WTC11 (cell line): Measurements from ENCODE around the gene OSBPL10. TPM values are rescaled to one million over a fixed set of nuclear protein-coding genes. Genes with fewer than 3 reads are reported as not detected.
A peak's percentile ranks its signal among the peaks of the same experiment; 100 is the strongest.

Experiments
- ATAC-seq: fragments of 200-7000 bp; cut with Tn5 transposase; 2 replicates; pipeline ENCODE4 v1.10.0; 2021; ENCODE audit warnings: mild to moderate bottlenecking, moderate library complexity
- CTCF ChIA-PET: fragments of 300-600 bp; sonication (Branson Sonifier 250); formaldehyde crosslinking; loops from one replicate; lab custom pipeline; 2021; ENCODE audit warnings: antibody characterized with exemption; lab: Charles Lee
- POLR2A ChIA-PET: fragments of 350-600 bp; sonication (Branson Sonifier 250); formaldehyde crosslinking; loops from one replicate; lab custom pipeline; 2021; ENCODE audit warnings: antibody characterized with exemption; lab: Charles Lee
- DNase-seq: peaks from one replicate; pipeline ENCODE4 v3.0.0; 2021; ENCODE audit warnings: low spot score
- H3K27ac Mint-ChIP-seq: 2 replicates; pipeline ENCODE4 v1.8.0; 2021; ENCODE audit warnings: mixed read lengths
- H3K27me3 Mint-ChIP-seq: 2 replicates; pipeline ENCODE4 v1.8.0; 2021; ENCODE audit warnings: low read depth, mild to moderate bottlenecking, moderate library complexity, mixed read lengths
- H3K36me3 Mint-ChIP-seq: 2 replicates; pipeline ENCODE4 v1.8.0; 2021; ENCODE audit warnings: mixed read lengths
- H3K4me1 Mint-ChIP-seq: 2 replicates; pipeline ENCODE4 v1.8.0; 2022; ENCODE audit warnings: mixed read lengths
- H3K4me3 Mint-ChIP-seq: 2 replicates; pipeline ENCODE4 v1.8.0; 2021; ENCODE audit warnings: mild to moderate bottlenecking, moderate library complexity, mixed read lengths
- H3K9me3 Mint-ChIP-seq: 2 replicates; pipeline ENCODE4 v1.8.0; 2021; ENCODE audit warnings: mixed read lengths
- ELF4 ChIP-seq: sonication (generic); formaldehyde crosslinking; IDR thresholded peaks from 2 replicates; pipeline ENCODE4 v1.8.1; 2022; ENCODE audit warnings: low read depth, mild to moderate bottlenecking, moderate library complexity, missing genetic modification reagents
- ERG ChIP-seq: fragments of 250-450 bp; sonication (Bioruptor Pico); IDR thresholded peaks from 2 replicates; pipeline ENCODE4 v1.8.0; 2021; ENCODE audit warnings: mild to moderate bottlenecking
- ESRRA ChIP-seq: sonication (generic); formaldehyde crosslinking; IDR thresholded peaks from 2 replicates; pipeline ENCODE4 v1.8.1; 2022; ENCODE audit warnings: mild to moderate bottlenecking, missing genetic modification reagents, borderline replicate concordance
- FOXP4 ChIP-seq: sonication (generic); formaldehyde crosslinking; IDR thresholded peaks from 2 replicates; pipeline ENCODE4 v1.8.0; 2022; ENCODE audit warnings: mild to moderate bottlenecking, missing genetic modification reagents
- HMGA2 ChIP-seq: fragments of 250-450 bp; sonication (Bioruptor Pico); IDR thresholded peaks from 2 replicates; pipeline ENCODE4 v1.4.0; 2021; ENCODE audit warnings: mild to moderate bottlenecking, moderate library complexity
- IRF2 ChIP-seq: sonication (generic); formaldehyde crosslinking; IDR thresholded peaks from 2 replicates; pipeline ENCODE4 v1.8.0; 2022; ENCODE audit warnings: low read depth, missing genetic modification reagents, borderline replicate concordance
- JAZF1 ChIP-seq: fragments of 250-450 bp; sonication (Bioruptor Pico); IDR thresholded peaks from 2 replicates; pipeline ENCODE4 v1.9.0; 2021; ENCODE audit warnings: moderate library complexity, mild to moderate bottlenecking, inconsistent platforms
- JUN ChIP-seq: sonication (generic); formaldehyde crosslinking; IDR thresholded peaks from 2 replicates; pipeline ENCODE4 v1.8.0; 2023; ENCODE audit warnings: mild to moderate bottlenecking, missing genetic modification reagents
- MXD4 ChIP-seq: fragments of 250-450 bp; sonication (Bioruptor Pico); IDR thresholded peaks from 2 replicates; pipeline ENCODE4 v1.8.0; 2021; ENCODE audit warnings: mild to moderate bottlenecking, moderate library complexity, borderline replicate concordance
- MYBL2 ChIP-seq: sonication (generic); formaldehyde crosslinking; IDR thresholded peaks from 2 replicates; pipeline ENCODE4 v1.8.1; 2023; ENCODE audit warnings: mild to moderate bottlenecking, moderate library complexity, missing genetic modification reagents
- NFATC4 ChIP-seq: fragments of 250-450 bp; sonication (Bioruptor Pico); IDR thresholded peaks from 2 replicates; pipeline ENCODE4 v1.9.0; 2021; ENCODE audit warnings: mild to moderate bottlenecking
- NR1H2 ChIP-seq: sonication (generic); formaldehyde crosslinking; IDR thresholded peaks from 2 replicates; pipeline ENCODE4 v1.9.0; 2021; ENCODE audit warnings: mild to moderate bottlenecking, moderate library complexity, missing genetic modification reagents
- NR2C2 ChIP-seq: sonication (generic); formaldehyde crosslinking; IDR thresholded peaks from 2 replicates; pipeline ENCODE4 v1.8.0; 2022; ENCODE audit warnings: mild to moderate bottlenecking, missing genetic modification reagents
- PRDM15 ChIP-seq: sonication (generic); formaldehyde crosslinking; IDR thresholded peaks from 2 replicates; pipeline ENCODE4 v1.8.0; 2022; ENCODE audit warnings: missing genetic modification reagents
- PRRX2 ChIP-seq: fragments of 250-450 bp; sonication (Bioruptor Pico); IDR thresholded peaks from 2 replicates; pipeline ENCODE4 v1.8.0; 2021; ENCODE audit warnings: mild to moderate bottlenecking
- RELA ChIP-seq: sonication (generic); formaldehyde crosslinking; IDR thresholded peaks from 2 replicates; pipeline ENCODE4 v1.8.1; 2022; ENCODE audit warnings: missing genetic modification reagents, mild to moderate bottlenecking, borderline replicate concordance
- RORB ChIP-seq: fragments of 250-450 bp; sonication (Bioruptor Pico); IDR thresholded peaks from 2 replicates; pipeline ENCODE4 v1.9.0; 2021; ENCODE audit warnings: mild to moderate bottlenecking
- SMAD3 ChIP-seq: sonication (generic); formaldehyde crosslinking; IDR thresholded peaks from 2 replicates; pipeline ENCODE4 v1.8.0; 2022; ENCODE audit warnings: missing genetic modification reagents, mild to moderate bottlenecking, borderline replicate concordance
- SMAD4 ChIP-seq: sonication (generic); formaldehyde crosslinking; IDR thresholded peaks from 2 replicates; pipeline ENCODE4 v1.8.0; 2022; ENCODE audit warnings: mild to moderate bottlenecking, missing genetic modification reagents
- TEAD1 ChIP-seq: sonication (generic); formaldehyde crosslinking; IDR thresholded peaks from 2 replicates; pipeline ENCODE4 v1.8.0; 2022; ENCODE audit warnings: mild to moderate bottlenecking, missing genetic modification reagents
- USF2 ChIP-seq: sonication (generic); formaldehyde crosslinking; IDR thresholded peaks from 2 replicates; pipeline ENCODE4 v1.8.1; 2023; ENCODE audit warnings: mild to moderate bottlenecking, missing genetic modification reagents, moderate library complexity
- ZNF532 ChIP-seq: fragments of 250-450 bp; sonication (Bioruptor Pico); IDR thresholded peaks from 2 replicates; pipeline ENCODE4 v1.9.0; 2021; ENCODE audit warnings: mild to moderate bottlenecking, borderline replicate concordance
- ZNF671 ChIP-seq: fragments of 250-450 bp; sonication (Bioruptor Pico); IDR thresholded peaks from 2 replicates; pipeline ENCODE4 v1.8.0; 2021; ENCODE audit warnings: mild to moderate bottlenecking
- total RNA-seq: library from RNA; stranded (reverse); gene quantifications from 3 replicates; pipeline ENCODE4 v1.2.3, GENCODE V29; 2021

Gene OSBPL10
- total RNA-seq, 1 experiment from 2014 or later: 84.1 TPM

GRCh38 chr3:31909455-31909854 is 71.6 kb downstream of the OSBPL10 start (continued):
- no peak for TF ChIP-seq SMAD4 (CRISPR knock-in tag)
- no peak for TF ChIP-seq NFATC4 (CRISPR knock-in tag)
- no peak for TF ChIP-seq TEAD1
- TF ChIP-seq ZNF532 (CRISPR knock-in tag): no peak
- no peak for TF ChIP-seq SMAD3 (CRISPR knock-in tag)
- TF ChIP-seq JAZF1 (CRISPR knock-in tag): no peak
- no peak for TF ChIP-seq NR1H2 (CRISPR knock-in tag)

GRCh38 chr3:31908391-31909097 is 72.5 kb downstream of the OSBPL10 start:
- TF ChIP-seq RORB (CRISPR knock-in tag) (no peak), ESRRA (CRISPR knock-in tag) (no peak), TEAD1 (no peak), MYBL2 (CRISPR knock-in tag) (no peak), MXD4 (CRISPR knock-in tag) (no peak), NR2C2 (CRISPR knock-in tag) (no peak), PRDM15 (no peak), IRF2 (CRISPR knock-in tag) (no peak)
- TF ChIP-seq, all 79 proteins: peak for 0
- Mint-ChIP-seq H3K27ac (no peak overlapping the region), H3K4me1 (peaks cover 81% of the 10 kb centered on the region), H3K36me3 (no peaks in the 10 kb centered on the region), H3K27me3 (no peaks in the 10 kb centered on the region), H3K4me3 (no peak overlapping the region), H3K9me3 (no peaks in the 10 kb centered on the region)
- ChIA-PET POLR2A (no interaction called here), CTCF (interaction anchor here (1.1 to 1.6 kb wide), 6 partner anchors 9 to 236 kb away, joined by 3 to 7 read pairs (median 6); no protein-coding TSS in a partner anchor)
- peak; percentile 40 for ATAC-seq
- no peak for DNase-seq

- ATAC-seq: no peak
- H3K4me3 Mint-ChIP-seq: no peak overlapping the region
- POLR2A ChIA-PET: no interaction called here
- H3K36me3 Mint-ChIP-seq: no peaks in the 10 kb centered on the region
- no peaks in the 10 kb centered on the region for H3K27me3 Mint-ChIP-seq
- H3K4me1 Mint-ChIP-seq: peaks cover 82% of the 10 kb centered on the region
- H3K9me3 Mint-ChIP-seq: no peaks in the 10 kb centered on the region
- CTCF ChIA-PET: no interaction called here
- H3K27ac Mint-ChIP-seq: no peak overlapping the region
- DNase-seq: no peak
- TF ChIP-seq ELF4 (CRISPR knock-in tag) (no peak), ZNF671 (CRISPR knock-in tag) (no peak), NR1H2 (CRISPR knock-in tag) (no peak), IRF2 (CRISPR knock-in tag) (no peak), NFATC4 (CRISPR knock-in tag) (no peak), RELA (CRISPR knock-in tag) (no peak), USF2 (CRISPR knock-in tag) (no peak), ERG (CRISPR knock-in tag) (no peak), HMGA2 (CRISPR knock-in tag) (no peak), PRRX2 (no peak), JUN (CRISPR knock-in tag) (no peak), FOXP4 (no peak)
Measured at GRCh38 chr3:31906182-31906581, 74.9 kb downstream of the OSBPL10 start.
